Upper lobe of left lung (tissue), 4 donors: ENCODE measurements around the gene ARHGDIA.
A peak's percentile ranks its signal among the peaks of the same experiment; 100 is the strongest.

Experiments used
- CTCF ChIP-seq, 6 experiments: fragments of 450-650 bp in 4 of 6; fragments of 200-600 bp in 2 of 6; sonication (generic) in 2 of 6; IDR thresholded peaks; one replicate each; pipeline ENCODE4 v1.5.1; 2016 to 2019; ENCODE audit warnings: antibody characterized with exemption in 6 of 6
- EP300 ChIP-seq, 4 donors: sonication (generic); formaldehyde crosslinking; IDR thresholded peaks; one replicate each; pipeline ENCODE4 v1.5.1; 2017; ENCODE audit warnings: antibody characterized with exemption in 4 of 4, control low read depth in 2 of 4
- POLR2AphosphoS5 ChIP-seq, 2 donors: sonication (generic); formaldehyde crosslinking; IDR thresholded peaks; one replicate each; pipeline ENCODE4 v1.5.1; 2017; ENCODE audit warnings: antibody characterized with exemption in 2 of 2

- TF ChIP-seq CTCF (IDR thresholded peaks at IDR 0.05) (peak in 1 of 6 experiments; percentile 18), EP300 (IDR thresholded peaks at IDR 0.05) (peak in 1 of 4 donors; percentile 66), POLR2AphosphoS5 (IDR thresholded peaks at IDR 0.05) (peak; percentile 95)
Measured at GRCh38 chr17:81833160-81833920, 37.8 kb downstream of the ARHGDIA start, which contains the start of gene MCRIP1.
